ENCODE results near the gene YJEFN3. TPM values are rescaled to one million over a fixed set of nuclear protein-coding genes. Genes with fewer than 3 reads are reported as not detected.

YJEFN3 gene
- total RNA-seq, 1 experiment from 2014 or later: 6.1 TPM

- no peaks in the 10 kb centered on the region for H3K4me1 ChIP-seq (ENCODE audit: control insufficient read depth, insufficient read depth, low read length)
- DNase-seq (ENCODE audit: low read depth, low spot score) (no peak), ATAC-seq (no peak)
- ChIA-PET POLR2A (interaction anchor here (0.6 kb wide), 1 partner anchor 1650 kb away, joined by 6 read pairs; no protein-coding TSS in a partner anchor), CTCF (no interaction called here)
- TSS peak; percentile 81 for BruUV-seq (replicated peaks)
- H3K9me3 ChIP-seq (ENCODE audit: control insufficient read depth, insufficient read depth, low read depth, low read length): no peaks in the 10 kb centered on the region
- TF ChIP-seq POLR2AphosphoS5 (IDR thresholded peaks at IDR 0.05; ENCODE audit: low read depth, low read length) (no peak), REST (IDR thresholded peaks at IDR 0.05; ENCODE audit: insufficient read depth in 1 of 2, low read depth in 2 of 2, low read length in 1 of 2) (no peak), TCF7L2 (IDR thresholded peaks at IDR 0.05; ENCODE audit: low read depth, low read length) (no peak)
- intact Hi-C loops (cut with micrococcal nuclease; ENCODE audit: unreplicated experiment): no loop called here
- H3K4me3 ChIP-seq (ENCODE audit: low read depth in 2 of 2, low read length in 2 of 2): no peak overlapping the region
- no peaks in the 10 kb centered on the region for H3K36me3 ChIP-seq (ENCODE audit: control insufficient read depth, insufficient read depth, low read length)
- no peaks in the 10 kb centered on the region for H3K27me3 ChIP-seq (ENCODE audit: control insufficient read depth, insufficient read depth, low read length)
- in situ Hi-C loops (cut with HindIII; ENCODE audit: low pct_unique_long_range_greater_than_20kb, low sequenced_read_pairs): no loop called here
- H3K27ac ChIP-seq (ENCODE audit: low read length): no peak overlapping the region
These were observed 22.1 kb upstream of the YJEFN3 start for GRCh38 chr19:19506592-19506991.

- Histone ChIP-seq H3K4me1 (ENCODE audit: control insufficient read depth, insufficient read depth, low read length) (no peaks in the 10 kb centered on the region), H3K4me3 (ENCODE audit: low read depth in 2 of 2, low read length in 2 of 2) (no peak overlapping the region), H3K27me3 (ENCODE audit: control insufficient read depth, insufficient read depth, low read length) (no peaks in the 10 kb centered on the region), H3K9me3 (ENCODE audit: control insufficient read depth, insufficient read depth, low read depth, low read length) (no peaks in the 10 kb centered on the region), H3K27ac (ENCODE audit: low read length) (no peak overlapping the region), H3K36me3 (ENCODE audit: control insufficient read depth, insufficient read depth, low read length) (no peaks in the 10 kb centered on the region)
- TF ChIP-seq CTCF (IDR thresholded peaks at IDR 0.05) (no peak), POLR2AphosphoS5 (IDR thresholded peaks at IDR 0.05; ENCODE audit: low read depth, low read length) (no peak)
- BruUV-seq (replicated peaks): no TSS peak
- CTCF ChIA-PET: no interaction called here
- ATAC-seq (no peak), DNase-seq (ENCODE audit: low read depth, low spot score) (no peak)
- intact Hi-C loops (cut with micrococcal nuclease; ENCODE audit: unreplicated experiment): no loop called here
- in situ Hi-C loops (cut with HindIII; ENCODE audit: low pct_unique_long_range_greater_than_20kb, low sequenced_read_pairs): no loop called here
- POLR2A ChIA-PET: no interaction called here
These were observed 21.4 kb upstream of the YJEFN3 start for GRCh38 chr19:19507354-19507753.

- ChIA-PET POLR2A (no interaction called here), CTCF (interaction anchor here (0.6 kb wide), 1 partner anchor 89 kb away, joined by 8 read pairs; no protein-coding TSS in a partner anchor)
- Histone ChIP-seq H3K4me1 (ENCODE audit: control insufficient read depth, insufficient read depth, low read length) (no peaks in the 10 kb centered on the region), H3K27ac (ENCODE audit: low read length) (no peak overlapping the region), H3K36me3 (ENCODE audit: control insufficient read depth, insufficient read depth, low read length) (no peaks in the 10 kb centered on the region), H3K9me3 (ENCODE audit: control insufficient read depth, insufficient read depth, low read depth, low read length) (no peaks in the 10 kb centered on the region), H3K4me3 (ENCODE audit: low read depth in 2 of 2, low read length in 2 of 2) (no peak overlapping the region), H3K27me3 (ENCODE audit: control insufficient read depth, insufficient read depth, low read length) (no peaks in the 10 kb centered on the region)
- in situ Hi-C loops (cut with HindIII; ENCODE audit: low pct_unique_long_range_greater_than_20kb, low sequenced_read_pairs) (no loop called here), intact Hi-C loops (cut with micrococcal nuclease; ENCODE audit: unreplicated experiment) (no loop called here)
- no TSS peak for BruUV-seq (replicated peaks)
- DNase-seq (ENCODE audit: low read depth, low spot score): no peak
- no peak for ATAC-seq
- TF ChIP-seq SIN3A (IDR thresholded peaks at IDR 0.05; ENCODE audit: borderline replicate concordance, insufficient read depth, low read depth, low read length) (no peak), CTCF (IDR thresholded peaks at IDR 0.05) (no peak), REST (IDR thresholded peaks at IDR 0.05; ENCODE audit: insufficient read depth in 1 of 2, low read depth in 2 of 2, low read length in 1 of 2) (no peak), TCF7L2 (IDR thresholded peaks at IDR 0.05; ENCODE audit: low read depth, low read length) (no peak), POLR2AphosphoS5 (IDR thresholded peaks at IDR 0.05; ENCODE audit: low read depth, low read length) (no peak)
These were observed 20.5 kb upstream of the YJEFN3 start for GRCh38 chr19:19508217-19508616.
